ENCODE measurements around the gene RIPK4.

The RIPK4 gene

GRCh38 chr21:41768437-41769042, 1.7 kb upstream of the RIPK4 start:
- no peak for DNase-seq

GRCh38 chr21:41767606-41768436, 969 bp upstream of the RIPK4 start:
- DNase-seq, result no peak

GRCh38 chr21:41765973-41766882, 624 bp downstream of the RIPK4 start:
- DNase-seq, result no peak

- DNase-seq, result no peak
Observed at GRCh38 chr21:41765420-41765821, 1.4 kb downstream of the RIPK4 start.

- DNase-seq, result no peak
Observed at GRCh38 chr21:41764558-41765419, 2.1 kb downstream of the RIPK4 start.

GRCh38 chr21:41763996-41764395, 2.9 kb downstream of the RIPK4 start:
- no peak for DNase-seq

GRCh38 chr21:41763398-41763931, 3.4 kb downstream of the RIPK4 start:
- no peak for DNase-seq

GRCh38 chr21:41762753-41763152, 4.1 kb downstream of the RIPK4 start:
- no peak for DNase-seq

- DNase-seq, result no peak
Observed at GRCh38 chr21:41761934-41762635, 4.8 kb downstream of the RIPK4 start.

GRCh38 chr21:41761211-41761933, 5.5 kb downstream of the RIPK4 start:
- DNase-seq, result no peak

GRCh38 chr21:41760411-41760810, 6.4 kb downstream of the RIPK4 start:
- DNase-seq, result no peak

- no peak for DNase-seq
Observed at GRCh38 chr21:41759926-41760325, 6.9 kb downstream of the RIPK4 start.

GRCh38 chr21:41759214-41759840, 7.5 kb downstream of the RIPK4 start:
- no peak for DNase-seq

GRCh38 chr21:41758550-41758949, 8.3 kb downstream of the RIPK4 start:
- no peak for DNase-seq

- DNase-seq, result no peak
Observed at GRCh38 chr21:41755934-41756773, 10.7 kb downstream of the RIPK4 start.

- DNase-seq, result no peak
Observed at GRCh38 chr21:41755258-41755933, 11.5 kb downstream of the RIPK4 start.

GRCh38 chr21:41754479-41754891, 12.4 kb downstream of the RIPK4 start:
- DNase-seq, result no peak

- no peak for DNase-seq
Observed at GRCh38 chr21:41753006-41753898, 13.6 kb downstream of the RIPK4 start.

All from NCI-H187 treated with DMSO at 0.1 percent for 48 hours (cell line).